ENCODE measurements around the gene RGCC. TPM values are rescaled to one million over a fixed set of nuclear protein-coding genes. Genes with fewer than 3 reads are reported as not detected.

The RGCC gene
- total RNA-seq: 1 to 10 TPM in 3 of 6 experiments, under 1 TPM in 2, not detected in 1; 0.51 to 4.9 (median 2.3) TPM
- long read RNA-seq: 0 reads

GRCh38 chr13:41456768-41457588, at the start of gene RGCC:
Gene RGCC (plus strand): TSS chr13:41457550. CDS start chr13:41457708, 158 bp downstream.
- Histone ChIP-seq H3K27me3 (no peaks in the 10 kb centered on the region), H3K36me3 (no peaks in the 10 kb centered on the region), H3K4me1 (peaks cover 0 to 20% (median 0%) of the 10 kb centered on the region in 4 donors), H3K27ac (peak within 1 kb of the TSS in 1 of 3 donors; percentile 21), H3K9me3 (no peaks in the 10 kb centered on the region), H3K4me3 (peak within 1 kb of the TSS; percentile 41 to 55 (median 47))
- intact Hi-C loops (cut with DNase I): no loop called here
- under 1% methylated on average over 19 of the region's 92 CpGs for WGBS (ENCODE audit: insufficient coverage, low coverage, low lambda C conversion rate, missing lambda C conversion rate)
- DNase-seq: peak; percentile 74 to 88 (median 74)
- TF ChIP-seq POLR2A (IDR thresholded peaks at IDR 0.05): peak; percentile 61
- TF ChIP-seq, protein P1, sequence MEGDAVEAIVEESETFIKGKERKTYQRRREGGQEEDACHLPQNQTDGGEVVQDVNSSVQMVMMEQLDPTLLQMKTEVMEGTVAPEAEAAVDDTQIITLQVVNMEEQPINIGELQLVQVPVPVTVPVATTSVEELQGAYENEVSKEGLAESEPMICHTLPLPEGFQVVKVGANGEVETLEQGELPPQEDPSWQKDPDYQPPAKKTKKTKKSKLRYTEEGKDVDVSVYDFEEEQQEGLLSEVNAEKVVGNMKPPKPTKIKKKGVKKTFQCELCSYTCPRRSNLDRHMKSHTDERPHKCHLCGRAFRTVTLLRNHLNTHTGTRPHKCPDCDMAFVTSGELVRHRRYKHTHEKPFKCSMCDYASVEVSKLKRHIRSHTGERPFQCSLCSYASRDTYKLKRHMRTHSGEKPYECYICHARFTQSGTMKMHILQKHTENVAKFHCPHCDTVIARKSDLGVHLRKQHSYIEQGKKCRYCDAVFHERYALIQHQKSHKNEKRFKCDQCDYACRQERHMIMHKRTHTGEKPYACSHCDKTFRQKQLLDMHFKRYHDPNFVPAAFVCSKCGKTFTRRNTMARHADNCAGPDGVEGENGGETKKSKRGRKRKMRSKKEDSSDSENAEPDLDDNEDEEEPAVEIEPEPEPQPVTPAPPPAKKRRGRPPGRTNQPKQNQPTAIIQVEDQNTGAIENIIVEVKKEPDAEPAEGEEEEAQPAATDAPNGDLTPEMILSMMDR (IDR thresholded peaks at IDR 0.05): no peak
- peak; percentile 83 to 92 (median 86) for ATAC-seq

GRCh38 chr13:41408121-41408520, 49.2 kb upstream of the RGCC start:
- intact Hi-C loops (cut with DNase I): no loop called here
- TF ChIP-seq, protein P1 (IDR thresholded peaks at IDR 0.05): no peak
- Histone ChIP-seq H3K9me3 (no peaks in the 10 kb centered on the region), H3K27ac (no peak overlapping the region), H3K4me1 (peaks cover 0 to 2% (median 0%) of the 10 kb centered on the region in 4 donors), H3K27me3 (no peaks in the 10 kb centered on the region), H3K4me3 (no peak overlapping the region), H3K36me3 (no peaks in the 10 kb centered on the region)
- DNase-seq (no peak), ATAC-seq (no peak)

GRCh38 chr13:41408746-41409145, 48.6 kb upstream of the RGCC start:
- H3K4me3 ChIP-seq: no peak overlapping the region
- 50% methylated on average over 1 of the region's 1 CpG for WGBS (ENCODE audit: insufficient coverage, low coverage, low lambda C conversion rate, missing lambda C conversion rate)
- H3K36me3 ChIP-seq: no peaks in the 10 kb centered on the region
- intact Hi-C loops (cut with DNase I): no loop called here
- ATAC-seq (no peak), DNase-seq (no peak)
- peaks cover 0 to 2% (median 0%) of the 10 kb centered on the region in 4 donors for H3K4me1 ChIP-seq
- no peak overlapping the region for H3K27ac ChIP-seq
- no peaks in the 10 kb centered on the region for H3K27me3 ChIP-seq
- TF ChIP-seq, protein P1 (IDR thresholded peaks at IDR 0.05): no peak
- TF ChIP-seq POLR2A (IDR thresholded peaks at IDR 0.05): no peak
- H3K9me3 ChIP-seq: no peaks in the 10 kb centered on the region

GRCh38 chr13:41409611-41410010, 47.7 kb upstream of the RGCC start:
- intact Hi-C loops (cut with DNase I): no loop called here

More at GRCh38 chr13:41409611-41410010, 47.7 kb upstream of the RGCC start:
- no peaks in the 10 kb centered on the region for H3K9me3 ChIP-seq
- no peaks in the 10 kb centered on the region for H3K36me3 ChIP-seq
- H3K4me1 ChIP-seq: peaks cover 0 to 2% (median 0%) of the 10 kb centered on the region in 4 donors
- no peaks in the 10 kb centered on the region for H3K27me3 ChIP-seq
- no peak for ATAC-seq
- no peak overlapping the region for H3K4me3 ChIP-seq
- DNase-seq: no peak
- TF ChIP-seq, protein P1 (IDR thresholded peaks at IDR 0.05): no peak
- no peak for TF ChIP-seq POLR2A (IDR thresholded peaks at IDR 0.05)
- H3K27ac ChIP-seq: no peak overlapping the region
- WGBS (ENCODE audit: insufficient coverage, low coverage, low lambda C conversion rate, missing lambda C conversion rate): 51% methylated on average over 2 of the region's 2 CpGs
